OCI-LY1 (cell line): Measurements from ENCODE around the gene GDF7.

Experiments used
- H2AFZ ChIP-seq: fragments of 200-600 bp; sonication (generic), shearing (Covaris generic); 2 replicates; pipeline ENCODE4 v1.6.0; 2014; ENCODE audit warnings: antibody characterized with exemption, mild to moderate bottlenecking, low read length
- H3F3A ChIP-seq: fragments of 200-600 bp; sonication (generic), shearing (Covaris generic); 2 replicates; pipeline ENCODE4 v1.6.0; 2014; ENCODE audit warnings: mild to moderate bottlenecking, antibody characterized with exemption, low read length, moderate library complexity; ENCODE audit not compliant: insufficient read depth
- H3K27ac ChIP-seq: fragments of 200-600 bp; sonication (generic); 2 replicates; pipeline ENCODE4 v1.5.1; 2014; ENCODE audit warnings: low read length, mixed run types, mild to moderate bottlenecking, low read depth; ENCODE audit not compliant: poor library complexity, severe bottlenecking
- H3K27me3 ChIP-seq: fragments of 200-600 bp; sonication (generic); 2 replicates; pipeline ENCODE4 v1.6.0; 2014; ENCODE audit warnings: antibody characterized with exemption, mild to moderate bottlenecking, low read length, moderate library complexity; ENCODE audit not compliant: insufficient read depth
- H3K36me3 ChIP-seq: fragments of 200-600 bp; sonication (generic); 2 replicates; pipeline ENCODE4 v1.6.1; 2014; ENCODE audit warnings: mild to moderate bottlenecking, antibody characterized with exemption, low read length, moderate library complexity, mixed read lengths; ENCODE audit not compliant: insufficient read depth
- H3K4me1 ChIP-seq: fragments of 200-600 bp; sonication (generic); 2 replicates; pipeline ENCODE4 v1.5.1; 2014; ENCODE audit warnings: mild to moderate bottlenecking, low read length, moderate library complexity; ENCODE audit not compliant: insufficient read depth, severe bottlenecking
- H3K4me2 ChIP-seq: fragments of 200-600 bp; sonication (generic), shearing (Covaris generic); 2 replicates; pipeline ENCODE4 v1.6.1; 2014; ENCODE audit warnings: low read length
- H3K4me3 ChIP-seq: fragments of 200-600 bp; sonication (generic); 2 replicates; pipeline ENCODE4 v1.5.1; 2014; ENCODE audit warnings: low read length, low read depth, mild to moderate bottlenecking, mixed read lengths; ENCODE audit not compliant: poor library complexity, severe bottlenecking
- H3K79me2 ChIP-seq: fragments of 200-600 bp; shearing (Covaris generic); 2 replicates; pipeline ENCODE4 v1.6.1; 2016; ENCODE audit warnings: mixed run types, low read length, mixed read lengths; ENCODE audit not compliant: insufficient read depth
- H3K9ac ChIP-seq: fragments of 200-600 bp; sonication (generic), shearing (Covaris generic); 2 replicates; pipeline ENCODE4 v1.6.1; 2014; ENCODE audit warnings: mild to moderate bottlenecking, low read length, mixed read lengths
- H3K9me2 ChIP-seq: fragments of 200-600 bp; sonication (generic), shearing (Covaris generic); 2 replicates; pipeline ENCODE4 v1.6.1; 2014; ENCODE audit warnings: low read depth, mild to moderate bottlenecking, low read length, mixed read lengths
- H3K9me3 ChIP-seq: fragments of 200-600 bp; shearing (Covaris generic); 2 replicates; pipeline ENCODE4 v1.6.1; 2014; ENCODE audit warnings: low read length, mixed read lengths
- H4K20me1 ChIP-seq: fragments of 200-600 bp; sonication (generic), shearing (Covaris generic); 2 replicates; pipeline ENCODE4 v1.6.0; 2016; ENCODE audit warnings: mild to moderate bottlenecking, low read length; ENCODE audit not compliant: insufficient read depth
- CTCF ChIP-seq: fragments of 200-600 bp; sonication (generic), shearing (Covaris generic); IDR thresholded peaks from 2 replicates; pipeline ENCODE4 v1.5.1; 2017; ENCODE audit warnings: mild to moderate bottlenecking, antibody characterized with exemption, low read length, moderate library complexity, mixed read lengths
- EZH2 ChIP-seq: fragments of 200-600 bp; sonication (generic), shearing (Covaris generic); IDR thresholded peaks from 2 replicates; pipeline ENCODE4 v1.8.0; 2017; ENCODE audit warnings: borderline replicate concordance, mixed run types, mild to moderate bottlenecking, antibody characterized with exemption, low read length, moderate library complexity, mixed read lengths

The GDF7 gene

DNA sequence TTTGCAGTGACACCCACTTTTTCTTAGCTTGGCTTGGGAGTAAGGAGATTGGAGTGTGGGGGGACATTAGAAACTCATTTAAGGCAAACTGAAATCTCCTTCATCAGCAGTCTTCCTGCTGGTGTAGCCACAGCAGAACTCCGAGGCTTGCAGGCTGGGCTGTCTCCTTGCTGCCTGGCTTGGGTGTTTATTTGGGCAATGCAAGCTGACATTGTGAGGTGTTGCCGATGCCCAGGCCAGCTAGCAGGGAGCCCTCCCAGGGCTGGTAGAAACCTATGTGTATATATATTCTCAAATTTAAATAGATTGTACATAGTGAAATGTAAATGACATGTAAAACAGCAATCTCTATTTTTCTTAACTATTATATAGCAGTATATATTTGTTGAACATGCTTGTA lies 11.8 kb downstream of the GDF7 start:
- H4K20me1 ChIP-seq, result no peaks in the 10 kb centered on the region
- H3K4me3 ChIP-seq, result no peak overlapping the region
- H3K9ac ChIP-seq, result no peak overlapping the region
- no peaks in the 10 kb centered on the region for H3K79me2 ChIP-seq
- no peaks in the 10 kb centered on the region for H3F3A ChIP-seq
- H3K27ac ChIP-seq, result no peak overlapping the region
- TF ChIP-seq EZH2, result no peak
- TF ChIP-seq CTCF, result no peak
- H3K4me2 ChIP-seq, result no peak overlapping the region
- no peaks in the 10 kb centered on the region for H3K9me3 ChIP-seq
- peaks cover 33% of the 10 kb centered on the region for H3K4me1 ChIP-seq
- H3K27me3 ChIP-seq, result no peaks in the 10 kb centered on the region
- no peaks in the 10 kb centered on the region for H3K9me2 ChIP-seq
- 0 out of 2 replicates have a peak, but pooled peaks cover 4% of the 10 kb centered on the region for H3K36me3 ChIP-seq
- no peak overlapping the region for H2AFZ ChIP-seq

GRCh38 chr2:20680744-20681375 lies 13.9 kb downstream of the GDF7 start:
- H3K4me3 ChIP-seq, result no peak overlapping the region
- TF ChIP-seq EZH2 (no peak), CTCF (no peak)
- H3K36me3 ChIP-seq, result peaks cover 21% of the 10 kb centered on the region; the same call in 1 of the 2 replicates
- no peaks in the 10 kb centered on the region for H3K79me2 ChIP-seq
- H3K9ac ChIP-seq, result no peak overlapping the region
- no peaks in the 10 kb centered on the region for H3K9me3 ChIP-seq
- H2AFZ ChIP-seq, result no peak overlapping the region
- H3K4me1 ChIP-seq, result peaks cover 33% of the 10 kb centered on the region
- no peak overlapping the region for H3K27ac ChIP-seq
- no peaks in the 10 kb centered on the region for H3K27me3 ChIP-seq
- H3F3A ChIP-seq, result no peaks in the 10 kb centered on the region
- no peak overlapping the region for H3K4me2 ChIP-seq
- no peaks in the 10 kb centered on the region for H4K20me1 ChIP-seq
- no peaks in the 10 kb centered on the region for H3K9me2 ChIP-seq

- Histone ChIP-seq H3K79me2 (no peaks in the 10 kb centered on the region), H3K27me3 (no peaks in the 10 kb centered on the region), H3K4me3 (no peak overlapping the region), H3K4me1 (peaks cover 18% of the 10 kb centered on the region), H3K9ac (no peak overlapping the region), H3K27ac (no peak overlapping the region), H3K4me2 (no peak overlapping the region), H3K9me3 (no peaks in the 10 kb centered on the region), H3K36me3 (peaks cover 29% of the 10 kb centered on the region; the same call in 1 of the 2 replicates), H4K20me1 (no peaks in the 10 kb centered on the region), H3K9me2 (no peaks in the 10 kb centered on the region), H2AFZ (no peak overlapping the region), H3F3A (no peaks in the 10 kb centered on the region)
- peak; percentile 38; the same call in 1 of the 2 replicates for TF ChIP-seq CTCF
- TF ChIP-seq EZH2, result no peak
Measured at GRCh38 chr2:20682167-20682920, 15.4 kb downstream of the GDF7 start.
